GM19043 (cell line): ENCODE data around the gene OR6T1.

ENCODE experiments used
- ATAC-seq: cut with Tn5 transposase; IDR thresholded peaks from one replicate; pipeline ENCODE4 v1.9.1; 2021; ENCODE audit warnings: low read depth; ENCODE audit not compliant: unreplicated experiment

Gene OR6T1, protein sequence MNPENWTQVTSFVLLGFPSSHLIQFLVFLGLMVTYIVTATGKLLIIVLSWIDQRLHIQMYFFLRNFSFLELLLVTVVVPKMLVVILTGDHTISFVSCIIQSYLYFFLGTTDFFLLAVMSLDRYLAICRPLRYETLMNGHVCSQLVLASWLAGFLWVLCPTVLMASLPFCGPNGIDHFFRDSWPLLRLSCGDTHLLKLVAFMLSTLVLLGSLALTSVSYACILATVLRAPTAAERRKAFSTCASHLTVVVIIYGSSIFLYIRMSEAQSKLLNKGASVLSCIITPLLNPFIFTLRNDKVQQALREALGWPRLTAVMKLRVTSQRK

DNA sequence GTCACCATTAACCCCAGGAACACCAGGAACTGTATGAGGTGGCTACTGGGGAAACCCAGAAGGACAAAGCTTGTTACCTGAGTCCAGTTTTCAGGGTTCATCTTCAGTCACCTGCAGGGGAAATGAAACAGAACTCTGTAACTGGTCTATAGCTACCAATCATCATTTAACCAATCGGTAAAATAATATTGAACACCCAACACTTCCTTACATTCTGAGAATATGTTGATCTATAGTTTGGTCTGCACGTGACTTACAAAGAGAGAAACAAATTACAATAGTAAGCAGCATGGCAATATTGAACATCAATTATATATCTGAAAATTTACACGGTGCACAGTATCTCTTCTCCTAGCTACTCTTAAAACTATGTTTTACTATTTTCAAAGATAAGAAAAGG, at the start of gene OR6T1:
TSS of gene OR6T1 (minus strand) at position 101 of the 400 bp plus-strand sequence. CDS start at position 101, 0 bp downstream.
- no peak for ATAC-seq

DNA sequence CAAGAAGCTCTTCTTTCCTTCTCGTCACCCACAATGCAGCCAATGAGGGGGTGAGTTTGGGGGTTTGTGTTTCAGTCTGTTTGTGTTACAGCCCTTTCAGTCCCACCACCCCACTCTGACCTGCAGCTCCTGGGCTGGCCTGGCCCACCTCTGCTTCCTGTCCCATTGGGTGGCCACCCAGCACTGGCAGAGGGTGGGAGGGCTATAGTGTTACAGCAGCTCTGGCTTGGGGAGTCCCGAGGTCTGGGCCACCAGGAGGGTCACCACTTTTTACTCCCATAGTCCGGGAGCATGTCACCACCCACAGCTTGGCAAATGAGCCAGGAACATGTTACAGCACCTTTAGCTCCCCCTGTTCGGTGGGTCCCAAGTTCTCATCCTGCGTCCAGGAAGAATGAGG, 35.7 kb upstream of the OR6T1 start:
- no peak for ATAC-seq

DNA sequence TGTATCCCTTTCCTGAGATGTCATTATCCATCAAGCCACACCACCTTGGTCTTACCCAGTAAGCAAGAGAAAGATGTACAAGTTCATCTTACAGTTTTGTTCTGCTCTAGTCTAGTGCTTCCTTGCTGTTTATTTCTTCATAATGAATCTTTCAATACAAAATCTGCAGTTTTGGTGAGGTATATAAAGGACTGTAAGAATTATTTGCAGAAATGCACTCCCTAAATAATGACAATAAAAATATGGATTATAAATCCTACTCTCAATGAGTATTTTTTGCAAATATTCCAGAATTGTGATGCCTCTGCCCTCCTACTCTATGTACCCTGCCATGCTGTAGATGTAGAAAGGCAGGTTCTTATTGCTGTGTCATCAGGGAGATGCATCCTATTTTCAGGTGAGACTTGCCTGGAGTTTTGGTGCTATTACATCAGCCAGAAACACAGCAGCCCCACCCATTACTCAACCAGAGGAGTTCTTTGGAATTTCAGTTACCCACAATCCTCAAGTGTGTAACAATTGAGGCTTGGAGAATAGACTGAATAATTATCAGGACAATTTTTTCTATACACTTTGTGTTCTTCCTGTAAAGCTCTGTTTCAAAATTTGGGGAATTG, 34.2 kb upstream of the OR6T1 start, which contains the start of gene OR10S1:
TSS of gene OR10S1 (minus strand) at position 51 of the 617 bp plus-strand sequence. CDS start 117 bp downstream, outside the sequence.
- ATAC-seq: no peak

DNA sequence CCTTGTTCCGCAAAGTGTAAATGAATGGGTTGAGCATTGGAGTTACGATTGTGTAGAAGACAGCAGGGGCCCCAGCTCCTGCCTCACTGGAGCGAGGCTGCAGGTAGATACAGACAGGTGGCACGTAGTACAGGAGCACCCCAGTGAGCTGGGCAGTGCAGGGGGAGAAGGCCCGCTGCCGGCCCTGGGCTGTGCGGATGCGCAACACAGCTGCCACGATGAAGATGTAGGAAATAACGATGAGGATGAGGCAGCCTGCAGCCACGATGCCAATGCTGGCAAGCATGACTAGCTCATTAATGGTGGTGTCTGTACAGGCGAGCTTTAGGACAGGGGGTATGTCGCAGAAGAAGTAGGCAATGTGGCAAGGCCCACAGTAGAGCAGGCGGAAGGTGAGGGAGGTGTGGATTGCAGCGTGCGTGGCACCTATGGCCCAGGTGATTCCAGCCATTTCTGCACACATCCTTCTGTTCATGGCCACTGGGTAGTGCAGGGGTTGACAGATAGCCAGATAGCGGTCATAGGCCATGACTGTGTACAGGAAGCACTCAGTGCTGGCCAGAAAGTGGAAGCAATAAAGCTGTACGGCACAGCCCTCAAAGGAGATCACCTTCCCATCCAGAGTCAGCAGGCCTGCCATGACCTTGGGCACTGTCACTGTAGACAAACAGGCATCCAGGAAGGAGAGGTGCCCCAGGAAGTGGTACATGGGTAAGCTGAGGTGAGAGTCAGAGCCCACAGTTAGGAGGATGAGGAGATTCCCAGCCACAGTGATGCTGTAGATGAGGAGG, 33.3 kb upstream of the OR6T1 start:
- no peak for ATAC-seq

DNA sequence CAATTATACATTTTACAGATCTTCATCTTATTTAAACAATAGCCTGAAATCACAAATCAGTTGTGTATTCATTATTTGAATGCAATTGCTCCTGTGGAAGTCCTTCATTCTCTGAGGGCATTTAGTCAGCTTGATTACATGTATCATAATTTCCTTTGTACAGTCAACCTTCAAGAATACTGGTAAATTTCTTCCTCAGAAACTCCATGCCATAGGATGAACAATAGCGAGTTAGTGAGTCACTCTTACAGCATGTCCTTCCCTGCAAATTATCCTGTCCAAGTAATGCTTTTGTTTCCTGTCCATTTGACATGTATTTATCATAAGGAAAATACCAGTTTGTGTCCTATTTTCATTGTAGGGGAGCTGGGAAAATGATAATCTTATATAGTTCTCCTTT, 30.2 kb upstream of the OR6T1 start:
- no peak for ATAC-seq

DNA sequence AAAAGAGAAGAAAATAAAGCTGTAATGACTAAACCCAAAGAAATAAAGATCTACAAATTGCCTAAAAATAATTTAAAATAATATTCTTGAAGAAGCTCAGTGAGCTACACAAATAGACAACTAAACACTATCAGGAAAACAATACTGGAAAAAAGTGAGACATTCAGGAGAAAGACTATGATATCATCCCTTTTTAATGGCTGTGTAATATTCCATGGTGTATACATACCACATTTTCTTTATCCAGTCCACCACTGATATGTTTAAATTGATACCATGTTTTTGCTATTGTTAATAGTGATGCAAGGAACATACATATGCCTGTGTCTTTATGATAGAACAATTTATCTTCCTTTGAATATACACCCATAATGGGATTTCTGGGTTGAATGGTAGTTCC, 13.1 kb upstream of the OR6T1 start:
- no peak for ATAC-seq

DNA sequence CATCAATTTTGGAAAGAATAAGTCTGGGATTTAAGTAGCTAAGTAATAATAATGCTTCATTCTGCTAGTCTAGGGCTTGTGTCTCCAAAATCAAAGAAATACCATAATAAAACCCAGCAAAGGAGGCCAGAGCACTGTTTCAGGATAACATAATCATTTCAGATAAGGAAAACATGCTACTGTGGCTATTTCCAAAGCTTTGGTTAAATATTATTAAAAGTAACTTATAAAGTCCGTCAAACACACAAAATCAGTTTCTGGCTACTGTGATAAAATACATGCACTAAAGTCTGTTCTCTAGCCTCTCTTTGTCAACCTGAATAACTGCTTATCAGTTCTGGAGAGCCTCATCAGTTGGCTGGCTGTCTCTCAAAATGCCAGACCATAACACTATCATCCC, 1.5 kb upstream of the OR6T1 start:
- ATAC-seq: no peak

DNA sequence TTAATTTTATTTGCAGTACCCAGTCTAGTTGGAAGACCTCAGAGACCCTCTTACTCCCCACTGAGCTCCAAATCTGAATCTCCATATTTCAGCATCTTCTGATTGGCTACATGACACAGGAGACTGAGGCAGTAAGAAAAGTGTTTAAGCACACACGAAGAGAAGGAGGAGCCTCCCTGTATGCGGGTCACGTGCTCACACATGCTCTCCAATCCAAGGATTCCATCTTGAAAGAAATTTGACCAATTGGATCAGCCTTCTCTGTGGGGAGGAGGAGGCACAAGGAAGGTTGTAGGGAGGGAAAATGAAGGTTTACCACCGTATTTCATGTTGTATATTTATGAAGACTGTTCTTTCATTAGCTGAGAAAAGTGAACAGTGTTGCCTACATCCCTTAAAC, 1.2 kb downstream of the OR6T1 start:
- ATAC-seq: no peak

DNA sequence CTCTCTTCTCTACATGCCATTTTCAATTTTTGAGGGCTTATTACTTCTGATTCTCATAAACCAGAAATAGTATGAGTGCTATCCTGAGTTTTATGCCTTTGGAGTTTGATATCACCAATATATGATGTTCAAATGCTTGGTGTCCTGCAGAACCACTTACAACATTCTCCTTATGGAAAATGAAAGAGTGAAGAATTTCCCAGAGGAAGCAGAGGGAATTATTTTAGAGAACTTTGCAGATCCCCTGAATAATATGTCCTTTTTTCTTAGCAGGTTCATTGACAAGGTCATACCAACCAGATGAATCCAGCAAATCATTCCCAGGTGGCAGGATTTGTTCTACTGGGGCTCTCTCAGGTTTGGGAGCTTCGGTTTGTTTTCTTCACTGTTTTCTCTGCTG, 4.3 kb downstream of the OR6T1 start, which contains the start of gene OR4D5:
TSS of gene OR4D5 (plus strand) at position 301 of the 400 bp plus-strand sequence. CDS start at position 301, 0 bp downstream.
- no peak for ATAC-seq

DNA sequence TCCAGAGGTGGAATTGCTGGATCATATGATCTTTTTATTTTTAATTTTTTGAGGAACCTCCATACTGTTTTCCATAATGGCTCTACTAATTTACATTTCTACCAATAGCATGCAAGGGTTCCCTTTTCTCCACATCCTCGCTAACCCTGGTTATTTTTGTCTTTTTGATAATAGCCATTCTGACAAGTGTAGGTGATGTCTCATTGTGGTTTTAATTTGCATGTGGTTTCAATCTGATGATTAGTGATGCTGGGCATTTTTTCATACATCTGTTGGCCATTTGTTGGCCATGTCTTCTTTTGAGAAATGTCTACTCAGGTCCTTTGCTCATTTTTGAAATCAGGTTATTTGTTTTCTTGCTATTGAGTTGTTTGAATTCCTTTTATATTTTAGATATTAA, 19.6 kb downstream of the OR6T1 start:
- ATAC-seq: no peak

DNA sequence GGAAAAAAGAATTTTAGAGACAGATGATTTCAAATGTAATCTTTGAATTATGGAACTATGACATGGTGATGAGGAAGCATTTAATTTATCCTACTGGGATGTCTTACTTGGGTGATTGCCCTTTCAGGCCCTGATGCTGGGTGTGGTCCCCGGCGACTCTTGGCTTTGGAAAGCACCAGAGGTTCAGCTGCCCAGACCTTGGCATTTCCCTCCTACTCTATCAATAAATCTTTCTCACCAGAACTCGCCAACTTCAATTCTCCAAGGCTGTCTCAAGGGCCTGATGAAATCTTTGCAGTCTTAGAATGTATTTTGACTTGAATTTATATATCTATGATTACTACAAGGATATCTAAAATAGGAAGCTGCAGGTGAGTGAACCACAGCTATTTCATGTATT, 22.7 kb downstream of the OR6T1 start:
- no peak for ATAC-seq

DNA sequence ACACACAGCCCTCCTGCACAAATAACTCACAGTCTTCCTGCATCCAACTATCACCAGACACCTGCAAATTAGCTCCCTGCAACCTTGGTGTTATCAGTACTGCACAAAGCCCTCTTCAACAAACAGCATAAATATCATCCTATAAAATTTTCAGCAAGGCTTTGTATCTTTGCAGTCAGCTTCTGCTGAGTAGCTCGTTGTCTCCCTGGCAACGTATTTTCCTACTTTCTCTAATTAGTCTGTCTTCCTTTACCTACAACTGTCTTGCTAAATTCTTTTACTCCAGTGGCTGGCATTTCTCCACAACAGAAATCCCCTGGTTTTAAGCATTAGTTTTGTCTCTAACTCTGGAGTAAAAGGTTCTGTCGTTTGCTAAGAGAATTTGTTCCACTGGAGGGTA, 37.8 kb downstream of the OR6T1 start:
- no peak for ATAC-seq

DNA sequence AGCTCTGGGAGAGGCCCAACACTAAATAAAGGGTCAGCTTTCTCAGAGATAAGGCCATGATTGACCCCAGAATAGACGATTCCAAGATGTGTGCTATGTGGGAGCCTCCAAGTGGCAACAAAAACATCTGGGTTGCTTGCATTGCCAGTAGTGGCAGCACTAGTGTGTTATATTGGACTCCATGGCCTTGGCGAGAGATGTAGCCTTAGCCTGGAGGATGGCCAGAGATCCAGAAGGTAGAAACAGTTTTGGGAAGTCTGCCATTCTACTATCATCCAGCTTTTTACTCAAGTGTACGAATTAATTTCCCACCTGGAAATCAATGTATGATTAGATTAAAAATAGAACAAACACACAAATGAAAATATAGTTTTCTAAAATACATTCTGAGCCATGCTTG, 38.7 kb downstream of the OR6T1 start:
- no peak for ATAC-seq

DNA sequence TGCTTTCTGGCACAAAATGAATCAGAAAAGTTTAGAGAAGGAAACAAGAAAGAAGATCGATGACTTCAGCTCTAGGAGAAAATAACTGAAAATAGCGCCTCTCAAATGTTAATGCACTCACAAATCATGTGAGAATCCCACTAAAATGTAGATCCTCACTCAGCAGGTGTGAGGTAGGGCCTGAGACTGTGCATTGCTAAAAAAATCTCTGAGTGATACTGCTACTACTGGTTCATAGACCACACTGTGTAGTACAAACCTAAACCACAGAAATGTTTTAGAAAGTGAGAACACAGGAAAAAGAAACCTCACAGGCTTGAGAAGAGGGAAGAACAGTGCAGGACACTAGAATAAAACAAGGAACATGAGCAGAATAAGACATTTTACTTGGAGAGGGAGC, 39.7 kb downstream of the OR6T1 start:
- ATAC-seq: no peak

DNA sequence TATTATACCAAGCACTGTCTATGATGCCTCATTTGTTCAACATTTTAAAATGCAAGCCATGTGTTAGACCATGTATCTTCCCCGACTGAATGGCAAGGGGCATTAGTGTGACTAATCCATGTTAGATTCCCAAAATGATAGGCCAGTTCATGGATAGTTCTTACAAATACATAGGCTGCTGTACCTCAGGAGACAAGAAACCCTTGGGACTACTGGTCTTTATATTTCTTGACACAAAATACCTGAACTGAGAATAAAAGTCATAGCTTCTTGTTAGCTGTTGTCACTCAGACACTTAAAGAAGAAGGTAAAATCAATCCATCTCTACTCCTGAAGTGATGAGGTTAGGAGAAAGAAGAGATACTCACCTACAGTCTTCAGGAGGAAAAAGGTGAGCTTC, 41.8 kb downstream of the OR6T1 start, which contains the start of gene OR8D4:
TSS of gene OR8D4 (plus strand) at position 301 of the 400 bp plus-strand sequence. CDS start 4,265 bp downstream, outside the sequence.
- ATAC-seq: no peak

DNA sequence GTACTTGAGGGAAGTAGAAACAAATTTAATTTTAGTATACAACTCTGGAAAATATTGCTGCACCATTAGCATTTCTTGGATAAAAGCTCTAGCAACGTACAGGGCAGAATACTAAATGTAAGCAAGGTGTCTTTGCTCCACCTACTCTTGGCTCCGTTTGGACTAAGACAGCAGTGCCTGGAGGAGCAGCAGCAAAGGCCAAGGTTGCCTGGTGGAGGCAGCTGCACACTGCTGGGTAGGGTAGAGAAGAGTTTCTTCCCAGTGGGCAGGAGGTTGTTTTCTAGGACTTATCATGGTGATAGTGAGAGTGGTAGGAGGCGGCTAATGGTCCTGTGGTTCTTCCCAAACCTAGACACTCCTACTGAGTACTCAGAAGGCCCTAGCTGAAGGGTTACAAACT, 43.8 kb downstream of the OR6T1 start:
- ATAC-seq: no peak
